Ascending aorta (tissue), 2 donors: Measurements from ENCODE around the gene ESPN. TPM values are rescaled to one million over a fixed set of nuclear protein-coding genes. Genes with fewer than 3 reads are reported as not detected.

Experiments
- DNase-seq, 2 donors: peaks; one replicate each; pipeline ENCODE4 v3.0.0-alpha.2; 2019; ENCODE audit warnings: low spot score in 2 of 2
- H3K27ac ChIP-seq, 2 donors: fragments of 200-600 bp; sonication (generic); one replicate each; pipeline ENCODE4 v1.5.1; 2016 to 2017; ENCODE audit warnings: mild to moderate bottlenecking in 1 of 2
- H3K27me3 ChIP-seq: fragments of 200-600 bp; sonication (generic); one replicate; pipeline ENCODE4 v1.5.1; 2017
- H3K36me3 ChIP-seq, 2 donors: fragments of 200-600 bp; sonication (generic); one replicate each; pipeline ENCODE4 v1.5.1; 2016
- H3K4me1 ChIP-seq, 2 donors: fragments of 200-600 bp; sonication (generic); one replicate each; pipeline ENCODE4 v1.5.1; 2016 to 2017; ENCODE audit warnings: mild to moderate bottlenecking in 1 of 2
- H3K4me3 ChIP-seq, 2 donors: fragments of 200-600 bp; sonication (generic); one replicate each; pipeline ENCODE4 v1.5.1; 2016 to 2017; ENCODE audit warnings: mild to moderate bottlenecking in 1 of 2
- H3K9me3 ChIP-seq, 2 donors: fragments of 200-600 bp; sonication (generic); one replicate each; pipeline ENCODE4 v1.5.1; 2016
- intact Hi-C: fragments of 100-400 bp; cut with DNase I; formaldehyde crosslinking; loops from one replicate; pipeline ENCODE4 v1.15.1; 2023
- total RNA-seq: library from RNA; depleted of rRNA; stranded (reverse); fragments of >200 nt; gene quantifications from one replicate; pipeline ENCODE4 v1.1.0, GENCODE V29; 2016
- TF ChIP-seq, protein P1 (sequence below), 3 experiments: fragments of 200-600 bp in 2 of 3; fragments of 450-650 bp in 1 of 3; sonication (generic) in 2 of 3; IDR thresholded peaks; one replicate each; pipeline ENCODE4 v1.5.1; 2016 to 2019; ENCODE audit warnings: antibody characterized with exemption in 3 of 3, mild to moderate bottlenecking in 1 of 3, moderate library complexity in 1 of 3

ESPN gene
- total RNA-seq, 1 donor from 2014 or later, result 2.2 TPM

DNA sequence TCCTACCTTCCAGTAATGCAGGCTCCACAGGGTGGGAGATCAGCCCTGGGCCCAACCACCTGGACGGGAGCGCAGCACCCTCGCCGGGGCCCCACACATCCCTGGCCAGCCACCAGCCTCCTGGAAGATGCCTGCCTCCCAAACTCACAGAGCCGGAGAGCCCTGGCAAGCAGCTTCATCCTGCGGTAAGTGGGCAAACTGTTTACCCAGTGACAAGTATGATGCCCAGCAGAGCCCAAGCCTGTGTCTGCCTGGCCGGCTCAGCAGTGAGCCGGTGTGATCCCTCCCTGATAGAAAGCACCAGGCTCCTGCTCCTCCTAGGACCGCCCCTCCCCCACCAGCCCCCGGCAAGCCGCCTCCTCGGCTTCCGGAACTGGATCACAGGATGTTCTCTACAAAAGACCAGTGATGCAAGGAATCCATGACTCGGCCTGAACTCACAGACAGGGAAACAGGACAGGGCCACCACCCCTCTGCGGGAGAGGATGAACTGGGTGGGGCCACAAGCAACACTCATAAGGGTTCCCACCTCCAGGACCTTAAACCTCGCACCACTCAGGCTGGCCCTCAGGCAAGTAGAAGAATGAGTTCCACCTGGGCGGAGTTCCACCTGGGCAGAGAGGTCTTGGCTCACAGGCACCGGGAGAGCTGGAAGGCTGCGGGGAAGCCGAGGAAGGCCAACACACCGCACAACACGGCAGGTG is 38.9 kb upstream of the ESPN start:
- intact Hi-C loops, result no loop called here
- Histone ChIP-seq H3K27ac (peak overlapping the region; percentile 64 to 68), H3K4me1 (peaks cover 7 to 15% of the 10 kb centered on the region in 2 donors), H3K4me3 (peak overlapping the region in 1 of 2 donors; percentile 26), H3K36me3 (no peaks in the 10 kb centered on the region), H3K27me3 (no peaks in the 10 kb centered on the region), H3K9me3 (no peaks in the 10 kb centered on the region)
- TF ChIP-seq, protein P1, sequence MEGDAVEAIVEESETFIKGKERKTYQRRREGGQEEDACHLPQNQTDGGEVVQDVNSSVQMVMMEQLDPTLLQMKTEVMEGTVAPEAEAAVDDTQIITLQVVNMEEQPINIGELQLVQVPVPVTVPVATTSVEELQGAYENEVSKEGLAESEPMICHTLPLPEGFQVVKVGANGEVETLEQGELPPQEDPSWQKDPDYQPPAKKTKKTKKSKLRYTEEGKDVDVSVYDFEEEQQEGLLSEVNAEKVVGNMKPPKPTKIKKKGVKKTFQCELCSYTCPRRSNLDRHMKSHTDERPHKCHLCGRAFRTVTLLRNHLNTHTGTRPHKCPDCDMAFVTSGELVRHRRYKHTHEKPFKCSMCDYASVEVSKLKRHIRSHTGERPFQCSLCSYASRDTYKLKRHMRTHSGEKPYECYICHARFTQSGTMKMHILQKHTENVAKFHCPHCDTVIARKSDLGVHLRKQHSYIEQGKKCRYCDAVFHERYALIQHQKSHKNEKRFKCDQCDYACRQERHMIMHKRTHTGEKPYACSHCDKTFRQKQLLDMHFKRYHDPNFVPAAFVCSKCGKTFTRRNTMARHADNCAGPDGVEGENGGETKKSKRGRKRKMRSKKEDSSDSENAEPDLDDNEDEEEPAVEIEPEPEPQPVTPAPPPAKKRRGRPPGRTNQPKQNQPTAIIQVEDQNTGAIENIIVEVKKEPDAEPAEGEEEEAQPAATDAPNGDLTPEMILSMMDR (IDR thresholded peaks at IDR 0.05), result no peak
- DNase-seq, result peak in 1 of 2 donors; percentile 77

DNA sequence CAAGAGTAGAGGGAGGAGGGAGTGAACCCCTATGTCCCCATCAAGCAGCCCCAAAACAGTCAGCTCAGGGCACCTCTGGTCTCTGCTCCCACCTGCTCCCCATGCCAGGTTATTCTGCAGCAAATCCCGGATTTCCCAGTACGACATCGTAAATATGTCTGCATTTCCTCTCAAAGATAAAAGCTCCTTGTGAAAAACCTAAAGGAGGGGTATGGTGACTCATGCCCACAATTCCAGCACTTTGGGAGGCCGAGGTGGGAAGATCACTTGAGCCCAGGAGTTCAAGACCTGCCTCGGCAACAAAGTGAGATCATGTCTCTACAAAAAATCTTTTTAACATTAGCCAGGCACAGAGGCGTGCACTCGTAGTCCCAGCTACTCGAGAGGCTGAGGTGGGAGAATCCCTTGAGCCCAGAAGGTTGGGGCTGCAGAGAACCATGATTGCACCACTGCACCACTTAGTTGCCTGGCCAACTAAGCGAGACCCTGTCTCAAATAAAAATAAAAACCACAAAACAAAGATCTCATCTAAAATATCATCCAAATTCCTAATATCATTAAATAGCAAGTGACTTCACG is 38.1 kb upstream of the ESPN start:
- intact Hi-C loops, result no loop called here
- Histone ChIP-seq H3K36me3 (no peaks in the 10 kb centered on the region), H3K27ac (peak overlapping the region in 1 of 2 donors; percentile 68), H3K27me3 (no peaks in the 10 kb centered on the region), H3K4me3 (no peak overlapping the region), H3K9me3 (no peaks in the 10 kb centered on the region), H3K4me1 (peaks cover 7 to 15% of the 10 kb centered on the region in 2 donors)
- no peak for DNase-seq
- TF ChIP-seq, protein P1 (IDR thresholded peaks at IDR 0.05), result no peak

DNA sequence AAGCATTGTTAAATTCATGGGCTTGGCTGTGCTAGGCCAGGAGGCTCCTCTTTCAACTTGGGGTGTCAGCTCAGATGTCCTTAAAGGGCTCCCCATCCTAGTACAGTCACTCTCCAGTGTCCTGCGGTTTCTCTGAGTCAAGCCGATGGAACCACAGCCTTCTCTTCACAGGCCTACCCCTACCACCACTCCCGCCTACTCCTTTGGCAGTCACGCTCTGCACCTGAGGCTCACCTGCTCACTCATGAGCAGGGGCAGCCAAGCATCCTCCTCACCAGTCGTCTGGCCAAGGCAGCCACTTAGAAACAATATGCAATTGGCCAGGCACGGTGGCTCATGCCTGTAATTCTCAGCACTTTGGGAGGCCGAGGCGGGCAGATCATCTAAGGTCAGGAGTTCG is 34.6 kb upstream of the ESPN start:
- Histone ChIP-seq H3K27ac (no peak overlapping the region), H3K9me3 (no peaks in the 10 kb centered on the region), H3K36me3 (no peaks in the 10 kb centered on the region), H3K4me3 (no peak overlapping the region), H3K27me3 (no peaks in the 10 kb centered on the region), H3K4me1 (peaks cover 8 to 23% of the 10 kb centered on the region in 2 donors)
- TF ChIP-seq, protein P1 (IDR thresholded peaks at IDR 0.05), result no peak
- intact Hi-C loops, result loop anchor here (10.0 kb wide), 1 partner anchor 165 kb away; the partner anchor contains the start of genes NOL9 and TAS1R1
- DNase-seq, result no peak

DNA sequence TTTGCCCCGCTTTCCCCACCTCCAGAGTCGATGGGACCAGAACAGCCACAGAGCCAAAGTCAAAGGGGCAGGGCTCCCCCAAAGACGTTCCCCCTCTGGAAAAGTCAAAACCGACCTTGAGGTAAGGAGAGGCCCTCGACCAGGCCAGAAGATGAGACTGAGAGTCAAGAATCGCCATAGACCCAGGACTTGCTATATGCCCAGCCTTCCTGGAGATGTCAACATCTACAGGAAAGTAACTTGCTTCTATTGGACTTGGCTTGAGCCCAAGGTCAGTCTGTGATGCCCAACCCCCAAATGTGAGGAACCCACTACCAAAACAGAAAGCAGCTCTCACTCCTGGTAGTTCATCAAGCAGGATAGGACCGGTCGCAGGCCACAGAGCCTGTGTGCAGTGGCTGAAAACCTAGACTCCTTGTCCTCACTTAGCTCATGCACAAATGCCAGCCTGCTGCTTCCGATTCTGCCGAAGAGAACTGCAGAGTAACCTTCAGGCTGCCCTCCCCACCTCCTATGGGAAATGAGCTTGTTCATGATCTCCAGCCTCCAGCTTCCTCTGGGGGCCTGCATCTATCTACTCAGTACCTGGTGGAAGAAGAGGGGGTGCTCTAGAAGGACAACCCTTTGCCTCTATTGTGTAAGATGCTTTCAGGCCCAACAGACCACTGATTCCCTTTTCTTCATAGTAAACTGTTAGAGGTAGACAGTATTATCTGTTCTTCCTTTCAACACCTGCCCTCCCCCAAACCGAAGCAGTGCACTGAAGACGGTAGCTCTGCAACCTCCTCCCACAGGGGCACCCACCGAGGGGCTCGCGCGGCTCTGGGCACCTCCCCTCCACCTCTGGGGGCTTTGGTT is 32.4 kb upstream of the ESPN start:
- intact Hi-C loops, result loop anchor here (10.0 kb wide), 1 partner anchor 163 kb away; the partner anchor contains the start of genes NOL9 and TAS1R1
- H3K27me3 ChIP-seq, result no peaks in the 10 kb centered on the region
- DNase-seq, result no peak
- no peaks in the 10 kb centered on the region for H3K9me3 ChIP-seq
- peak overlapping the region; percentile 66 to 84 for H3K4me3 ChIP-seq
- H3K27ac ChIP-seq, result peak overlapping the region; percentile 95 to 99
- peaks cover 4 to 13% of the 10 kb centered on the region in 2 donors for H3K4me1 ChIP-seq
- no peaks in the 10 kb centered on the region for H3K36me3 ChIP-seq
- TF ChIP-seq, protein P1 (IDR thresholded peaks at IDR 0.05), result no peak

DNA sequence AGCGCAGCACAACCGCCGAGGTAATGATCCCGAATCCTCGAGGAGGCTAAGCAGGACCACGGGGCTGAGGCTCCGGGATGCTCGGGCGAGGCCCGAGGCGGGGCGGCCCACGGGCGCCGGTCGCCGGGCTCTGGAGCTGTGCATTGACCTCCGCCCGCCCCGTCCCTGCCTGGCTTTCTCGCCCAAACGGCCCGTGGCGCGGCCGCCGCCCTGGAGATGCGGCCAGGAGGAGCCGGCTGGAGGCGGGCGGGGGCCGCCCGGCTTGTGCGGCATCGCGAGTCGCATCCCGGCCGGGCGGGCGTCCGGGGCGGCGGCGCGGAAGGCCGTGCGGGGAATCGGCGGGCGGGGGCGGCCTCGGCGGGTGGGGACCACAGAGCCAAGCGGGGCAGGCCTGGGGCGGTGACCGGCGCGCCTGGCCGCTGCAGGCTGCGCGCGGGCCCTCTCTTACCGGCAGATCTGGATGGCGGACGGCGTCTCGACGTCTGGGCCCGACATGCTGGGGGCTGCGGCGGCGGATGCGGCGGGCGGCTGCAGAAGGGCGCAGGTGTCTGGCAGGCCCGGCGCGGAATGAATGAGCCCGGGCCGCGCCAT is 31.7 kb upstream of the ESPN start:
- Histone ChIP-seq H3K4me1 (peaks cover 4 to 13% of the 10 kb centered on the region in 2 donors), H3K27ac (peak overlapping the region; percentile 95 to 99), H3K27me3 (no peaks in the 10 kb centered on the region), H3K4me3 (peak overlapping the region; percentile 66 to 84), H3K36me3 (no peaks in the 10 kb centered on the region), H3K9me3 (no peaks in the 10 kb centered on the region)
- TF ChIP-seq, protein P1 (IDR thresholded peaks at IDR 0.05), result no peak
- intact Hi-C loops, result loop anchor here (1.0 to 10.0 kb wide), 2 partner anchors 162 to 401 kb away; partner anchors contain the start of genes NOL9, NPHP4 and TAS1R1
- DNase-seq, result no peak
